Thyroid gland (tissue), 4 donors: ENCODE data around the gene REST. TPM values are rescaled to one million over a fixed set of nuclear protein-coding genes. Genes with fewer than 3 reads are reported as not detected.
A peak's percentile ranks its signal among the peaks of the same experiment; 100 is the strongest.

ENCODE experiments used
- DNase-seq, 2 donors: peaks; one replicate each; pipeline ENCODE4 v3.0.0-alpha.2; 2019
- H3K27ac ChIP-seq, 3 donors: fragments of 200-600 bp; sonication (generic); 1 replicate in 2 of 3; 2 replicates in 1 of 3; pipeline ENCODE4 v1.5.1; 2016 to 2019; ENCODE audit warnings: mild to moderate bottlenecking in 1 of 3, moderate library complexity in 1 of 3
- H3K27me3 ChIP-seq: fragments of 200-600 bp; sonication (generic); one replicate; pipeline ENCODE4 v1.5.1; 2019
- H3K36me3 ChIP-seq, 2 donors: fragments of 200-600 bp; sonication (generic); one replicate each; pipeline ENCODE4 v1.5.1; 2016 to 2019
- H3K4me1 ChIP-seq, 2 donors: fragments of 200-600 bp; sonication (generic); one replicate each; pipeline ENCODE4 v1.5.1; 2017 to 2019
- H3K4me3 ChIP-seq, 3 donors: fragments of 200-600 bp; sonication (generic); replicated peaks in 1 of 3; 1 replicate in 2 of 3; 2 replicates in 1 of 3; pipeline ENCODE4 v1.5.1; 2016; ENCODE audit warnings: mild to moderate bottlenecking in 1 of 3
- H3K9me3 ChIP-seq: fragments of 200-600 bp; sonication (generic); one replicate; pipeline ENCODE4 v1.5.1; 2017
- CTCF ChIP-seq, 6 experiments: fragments of 200-600 bp in 3 of 6; fragments of 450-650 bp in 3 of 6; sonication (generic) in 3 of 6; IDR thresholded peaks; one replicate each; pipeline ENCODE4 v1.5.1; 2016 to 2019; ENCODE audit warnings: antibody characterized with exemption in 6 of 6, mild to moderate bottlenecking in 2 of 6, inconsistent platforms in 1 of 6, moderate library complexity in 1 of 6
- POLR2A ChIP-seq, 2 donors: fragments of 450-650 bp; IDR thresholded peaks; one replicate each; pipeline ENCODE4 v1.6.1; 2017; ENCODE audit warnings: antibody characterized with exemption in 2 of 2, mild to moderate bottlenecking in 2 of 2, moderate library complexity in 1 of 2
- whole genome bisulfite sequencing, 2 donors: methylation state at CpG; one replicate each; pipeline ENCODE4 v1.1.5; 2017; 5-methylcytosine and 5-hydroxymethylcytosine counted together
- intact Hi-C: fragments of 100-400 bp; cut with DNase I; formaldehyde crosslinking; loops from one replicate; pipeline ENCODE4 v1.15.1; 2023
- total RNA-seq, 4 donors: library from RNA; depleted of rRNA; stranded (reverse); fragments of >200 nt; gene quantifications; one replicate each; pipeline ENCODE4 v1.2.3, GENCODE V29; 2016

The REST gene, protein sequence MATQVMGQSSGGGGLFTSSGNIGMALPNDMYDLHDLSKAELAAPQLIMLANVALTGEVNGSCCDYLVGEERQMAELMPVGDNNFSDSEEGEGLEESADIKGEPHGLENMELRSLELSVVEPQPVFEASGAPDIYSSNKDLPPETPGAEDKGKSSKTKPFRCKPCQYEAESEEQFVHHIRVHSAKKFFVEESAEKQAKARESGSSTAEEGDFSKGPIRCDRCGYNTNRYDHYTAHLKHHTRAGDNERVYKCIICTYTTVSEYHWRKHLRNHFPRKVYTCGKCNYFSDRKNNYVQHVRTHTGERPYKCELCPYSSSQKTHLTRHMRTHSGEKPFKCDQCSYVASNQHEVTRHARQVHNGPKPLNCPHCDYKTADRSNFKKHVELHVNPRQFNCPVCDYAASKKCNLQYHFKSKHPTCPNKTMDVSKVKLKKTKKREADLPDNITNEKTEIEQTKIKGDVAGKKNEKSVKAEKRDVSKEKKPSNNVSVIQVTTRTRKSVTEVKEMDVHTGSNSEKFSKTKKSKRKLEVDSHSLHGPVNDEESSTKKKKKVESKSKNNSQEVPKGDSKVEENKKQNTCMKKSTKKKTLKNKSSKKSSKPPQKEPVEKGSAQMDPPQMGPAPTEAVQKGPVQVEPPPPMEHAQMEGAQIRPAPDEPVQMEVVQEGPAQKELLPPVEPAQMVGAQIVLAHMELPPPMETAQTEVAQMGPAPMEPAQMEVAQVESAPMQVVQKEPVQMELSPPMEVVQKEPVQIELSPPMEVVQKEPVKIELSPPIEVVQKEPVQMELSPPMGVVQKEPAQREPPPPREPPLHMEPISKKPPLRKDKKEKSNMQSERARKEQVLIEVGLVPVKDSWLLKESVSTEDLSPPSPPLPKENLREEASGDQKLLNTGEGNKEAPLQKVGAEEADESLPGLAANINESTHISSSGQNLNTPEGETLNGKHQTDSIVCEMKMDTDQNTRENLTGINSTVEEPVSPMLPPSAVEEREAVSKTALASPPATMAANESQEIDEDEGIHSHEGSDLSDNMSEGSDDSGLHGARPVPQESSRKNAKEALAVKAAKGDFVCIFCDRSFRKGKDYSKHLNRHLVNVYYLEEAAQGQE
- total RNA-seq, result 10 to 100 TPM; 33.2 to 50.3 (median 41.1) TPM

DNA sequence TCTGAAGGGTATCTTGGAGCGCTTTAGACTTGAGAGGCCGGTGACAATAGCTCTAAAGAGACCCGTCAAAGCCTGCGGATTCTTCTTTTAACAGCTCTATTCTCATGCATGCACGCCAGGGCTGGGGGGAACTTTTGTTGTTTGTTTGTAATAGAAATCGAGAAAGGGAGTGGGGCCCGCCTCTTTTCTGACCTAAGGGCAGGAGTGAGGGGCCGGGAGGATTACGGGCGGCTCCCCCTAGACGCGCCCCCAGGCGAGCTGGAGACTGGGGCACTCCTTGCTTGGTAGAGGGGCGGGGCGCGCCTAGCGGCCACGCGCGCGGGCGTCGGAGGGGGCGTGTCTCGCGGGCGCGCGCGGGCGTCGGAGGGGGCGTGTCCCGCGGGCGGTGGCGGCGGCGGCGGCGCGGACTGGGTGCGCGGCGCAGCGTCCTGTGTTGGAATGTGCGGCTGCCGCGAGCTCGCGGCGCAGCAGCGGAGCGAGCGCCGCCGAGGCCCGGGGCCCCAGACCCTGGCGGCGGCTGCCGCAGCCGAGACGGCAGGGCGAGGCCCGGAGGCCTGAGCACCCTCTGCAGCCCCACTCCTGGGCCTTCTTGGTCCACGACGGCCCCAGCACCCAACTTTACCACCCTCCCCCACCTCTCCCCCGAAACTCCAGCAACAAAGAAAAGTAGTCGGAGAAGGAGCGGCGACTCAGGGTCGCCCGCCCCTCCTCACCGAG, at the start of gene REST:
Gene REST, plus strand, starts transcription at position 412 of the 717 bp plus-strand sequence. CDS start 2,739 bp downstream, outside the sequence.
- intact Hi-C loops, result loop anchor here (10.0 kb wide), 1 partner anchor 67 kb away; the partner anchor contains the start of genes NOA1 and POLR2B
- Histone ChIP-seq H3K36me3 (no peaks in the 10 kb centered on the region), H3K4me3 (peak within 1 kb of the TSS; percentile 36 to 92 (median 56)), H3K27ac (peak within 1 kb of the TSS; percentile 63 to 96 (median 84)), H3K4me1 (peaks cover 15 to 34% of the 10 kb centered on the region in 2 donors), H3K27me3 (no peaks in the 10 kb centered on the region), H3K9me3 (no peaks in the 10 kb centered on the region)
- DNase-seq, result peak; percentile 72 to 75
- TF ChIP-seq POLR2A (IDR thresholded peaks at IDR 0.05) (peak in 1 of 2 donors; percentile 84), CTCF (IDR thresholded peaks at IDR 0.05) (peak in 1 of 6 experiments; percentile 9)
- 1 to 2% methylated on average over 10 to 11 of the region's 74 CpGs for WGBS, 2 donors

- Histone ChIP-seq H3K27ac (no peak overlapping the region), H3K36me3 (no peaks in the 10 kb centered on the region), H3K4me1 (no peaks in the 10 kb centered on the region), H3K4me3 (no peak overlapping the region), H3K9me3 (no peaks in the 10 kb centered on the region), H3K27me3 (no peaks in the 10 kb centered on the region)
- DNase-seq, result no peak
- WGBS, 2 donors, result 96 to 98% methylated on average over 5 of the region's 5 CpGs
- TF ChIP-seq POLR2A (IDR thresholded peaks at IDR 0.05), result no peak
- intact Hi-C loops, result no loop called here
Observed at GRCh38 chr4:56859841-56860240, 47.9 kb upstream of the REST start.

DNA sequence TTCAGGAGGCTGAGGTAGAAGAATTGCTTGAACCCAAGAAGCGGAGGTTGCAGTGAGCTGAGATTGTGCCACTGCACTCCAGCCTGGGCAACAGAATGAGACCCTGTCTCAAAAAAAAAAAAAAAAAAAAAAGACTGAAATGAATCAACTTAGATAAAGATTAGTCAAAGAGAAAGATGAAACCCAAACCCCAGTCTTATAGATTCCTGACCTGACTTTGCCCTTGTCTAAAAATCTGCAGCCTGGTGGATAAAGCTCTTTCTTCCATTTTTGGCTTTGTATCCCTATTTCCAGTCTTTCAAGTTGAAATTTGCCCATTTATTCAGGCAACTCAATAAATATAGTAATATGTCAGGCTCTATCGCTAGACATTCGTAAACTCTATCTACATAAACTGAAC, 46.9 kb upstream of the REST start:
- no peaks in the 10 kb centered on the region for H3K27me3 ChIP-seq
- no peak for DNase-seq
- H3K27ac ChIP-seq, result no peak overlapping the region
- H3K9me3 ChIP-seq, result no peaks in the 10 kb centered on the region
- no peak for TF ChIP-seq POLR2A (IDR thresholded peaks at IDR 0.05)
- TF ChIP-seq CTCF (IDR thresholded peaks at IDR 0.05), result no peak
- intact Hi-C loops, result no loop called here
- no peaks in the 10 kb centered on the region for H3K4me1 ChIP-seq
- no peak overlapping the region for H3K4me3 ChIP-seq
- H3K36me3 ChIP-seq, result no peaks in the 10 kb centered on the region
- WGBS, 2 donors, result 92 to 95% methylated on average over 3 of the region's 3 CpGs

GRCh38 chr4:56861360-56861759, 46.3 kb upstream of the REST start:
- Histone ChIP-seq H3K4me1 (no peaks in the 10 kb centered on the region), H3K4me3 (no peak overlapping the region), H3K27ac (no peak overlapping the region), H3K9me3 (no peaks in the 10 kb centered on the region), H3K27me3 (no peaks in the 10 kb centered on the region), H3K36me3 (no peaks in the 10 kb centered on the region)
- DNase-seq, result peak; percentile 49 to 60
- intact Hi-C loops, result no loop called here
- 0 to 20% methylated on average over 1 of the region's 1 CpG for WGBS, 2 donors
- TF ChIP-seq POLR2A (IDR thresholded peaks at IDR 0.05) (no peak), CTCF (IDR thresholded peaks at IDR 0.05) (no peak)
